ENCODE measurements around the gene BRIP1. TPM values are rescaled to one million over a fixed set of nuclear protein-coding genes. Genes with fewer than 3 reads are reported as not detected.
A peak's percentile ranks its signal among the peaks of the same experiment; 100 is the strongest.

Gene BRIP1
- under 1 TPM; 0.14 TPM for total RNA-seq

- Histone ChIP-seq H3K27ac (peak within 1 kb of the TSS; percentile 85), H3K4me1 (ENCODE audit: control insufficient read depth in 1 of 2, low read depth in 2 of 2) (peaks cover 0 to 8% of the 10 kb centered on the region in 2 donors), H3K4me3 (peak within 1 kb of the TSS; percentile 89), H3K9me3 (no peaks in the 10 kb centered on the region), H3K27me3 (replicated peaks; ENCODE audit: insufficient read depth) (no peaks in the 10 kb centered on the region), H3K36me3 (no peaks in the 10 kb centered on the region)
- peak; percentile 80 for DNase-seq (ENCODE audit: low spot score)
- TF ChIP-seq, protein P1, sequence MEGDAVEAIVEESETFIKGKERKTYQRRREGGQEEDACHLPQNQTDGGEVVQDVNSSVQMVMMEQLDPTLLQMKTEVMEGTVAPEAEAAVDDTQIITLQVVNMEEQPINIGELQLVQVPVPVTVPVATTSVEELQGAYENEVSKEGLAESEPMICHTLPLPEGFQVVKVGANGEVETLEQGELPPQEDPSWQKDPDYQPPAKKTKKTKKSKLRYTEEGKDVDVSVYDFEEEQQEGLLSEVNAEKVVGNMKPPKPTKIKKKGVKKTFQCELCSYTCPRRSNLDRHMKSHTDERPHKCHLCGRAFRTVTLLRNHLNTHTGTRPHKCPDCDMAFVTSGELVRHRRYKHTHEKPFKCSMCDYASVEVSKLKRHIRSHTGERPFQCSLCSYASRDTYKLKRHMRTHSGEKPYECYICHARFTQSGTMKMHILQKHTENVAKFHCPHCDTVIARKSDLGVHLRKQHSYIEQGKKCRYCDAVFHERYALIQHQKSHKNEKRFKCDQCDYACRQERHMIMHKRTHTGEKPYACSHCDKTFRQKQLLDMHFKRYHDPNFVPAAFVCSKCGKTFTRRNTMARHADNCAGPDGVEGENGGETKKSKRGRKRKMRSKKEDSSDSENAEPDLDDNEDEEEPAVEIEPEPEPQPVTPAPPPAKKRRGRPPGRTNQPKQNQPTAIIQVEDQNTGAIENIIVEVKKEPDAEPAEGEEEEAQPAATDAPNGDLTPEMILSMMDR (IDR thresholded peaks at IDR 0.05) = no peak
- peak; percentile 94 for ATAC-seq (ENCODE audit: insufficient number of reproducible peaks, low FRiP score, low read depth)
Measured at GRCh38 chr17:61862975-61863800, at the start of gene BRIP1. Gene BRIP1, minus strand, starts transcription at chr17:61863528. Its CDS starts 1,989 bp downstream, at chr17:61861539.

DNA sequence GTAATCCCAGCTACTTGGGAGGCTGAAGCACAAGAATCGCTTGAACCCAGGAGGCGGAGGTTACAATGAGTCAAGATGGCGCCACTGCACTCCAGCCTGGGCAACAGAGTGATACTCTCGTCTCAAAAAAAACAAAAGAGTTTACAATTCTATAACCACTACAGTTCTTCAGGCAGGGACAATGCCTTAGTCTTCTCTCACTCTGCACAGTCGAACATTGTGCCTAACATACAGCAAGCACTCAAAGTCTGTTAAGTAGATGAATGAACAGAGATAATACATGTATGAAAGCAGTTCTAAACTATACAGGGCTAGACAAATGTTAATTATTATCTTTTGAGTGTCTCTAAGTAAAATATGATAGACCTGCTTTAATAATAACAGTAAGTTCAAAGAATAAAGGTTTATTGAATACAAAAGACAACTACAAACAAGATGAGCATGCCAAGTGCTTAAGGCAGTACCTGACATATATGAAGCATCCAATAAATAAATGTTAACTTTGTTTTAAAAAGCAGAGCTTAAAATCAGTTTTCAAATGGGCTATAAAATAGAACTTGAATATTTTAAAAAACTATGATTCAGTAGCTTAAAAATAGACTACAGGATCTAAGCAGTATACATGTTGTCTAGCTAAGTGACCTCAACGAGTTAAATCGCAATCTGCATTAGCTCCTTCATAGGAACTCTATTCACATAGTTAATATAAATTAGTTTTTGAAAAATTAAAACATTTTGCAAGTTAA is 45.1 kb upstream of the BRIP1 start:
- no peak overlapping the region for H3K27ac ChIP-seq
- DNase-seq (ENCODE audit: low spot score) (no peak), ATAC-seq (ENCODE audit: insufficient number of reproducible peaks, low FRiP score, low read depth) (no peak)
- H3K4me1 ChIP-seq (ENCODE audit: control insufficient read depth in 1 of 2, low read depth in 2 of 2) = no peaks in the 10 kb centered on the region
- H3K36me3 ChIP-seq = peaks cover 14% of the 10 kb centered on the region
- no peaks in the 10 kb centered on the region for H3K27me3 ChIP-seq (replicated peaks; ENCODE audit: insufficient read depth)
- TF ChIP-seq, protein P1 (IDR thresholded peaks at IDR 0.05) = no peak
- H3K9me3 ChIP-seq = no peaks in the 10 kb centered on the region
- no peak overlapping the region for H3K4me3 ChIP-seq

DNA sequence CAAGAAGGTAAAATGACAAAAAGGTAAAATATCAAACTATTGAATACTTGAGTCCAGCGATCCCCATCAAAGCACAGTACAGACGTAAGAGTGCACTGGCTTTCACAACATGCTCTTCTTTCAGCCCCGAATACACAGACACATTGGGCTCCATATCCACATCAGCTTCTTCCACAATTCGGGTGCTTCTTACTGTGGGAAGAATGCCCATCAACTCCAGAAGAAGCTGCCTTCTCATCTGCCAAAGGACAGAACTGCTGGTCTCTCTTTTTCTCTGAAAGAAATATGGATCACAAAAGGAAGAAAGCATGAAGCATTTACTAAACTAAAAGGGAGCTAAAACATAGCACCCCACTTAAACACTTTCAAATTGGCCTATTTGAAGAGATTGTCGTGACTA is 44.0 kb upstream of the BRIP1 start:
- no peaks in the 10 kb centered on the region for H3K9me3 ChIP-seq
- H3K4me1 ChIP-seq (ENCODE audit: control insufficient read depth in 1 of 2, low read depth in 2 of 2) = no peaks in the 10 kb centered on the region
- TF ChIP-seq, protein P1 (IDR thresholded peaks at IDR 0.05) = no peak
- H3K27me3 ChIP-seq (replicated peaks; ENCODE audit: insufficient read depth) = no peaks in the 10 kb centered on the region
- no peak overlapping the region for H3K27ac ChIP-seq
- H3K4me3 ChIP-seq = no peak overlapping the region
- DNase-seq (ENCODE audit: low spot score) (no peak), ATAC-seq (ENCODE audit: insufficient number of reproducible peaks, low FRiP score, low read depth) (no peak)
- peaks cover 14% of the 10 kb centered on the region for H3K36me3 ChIP-seq

DNA sequence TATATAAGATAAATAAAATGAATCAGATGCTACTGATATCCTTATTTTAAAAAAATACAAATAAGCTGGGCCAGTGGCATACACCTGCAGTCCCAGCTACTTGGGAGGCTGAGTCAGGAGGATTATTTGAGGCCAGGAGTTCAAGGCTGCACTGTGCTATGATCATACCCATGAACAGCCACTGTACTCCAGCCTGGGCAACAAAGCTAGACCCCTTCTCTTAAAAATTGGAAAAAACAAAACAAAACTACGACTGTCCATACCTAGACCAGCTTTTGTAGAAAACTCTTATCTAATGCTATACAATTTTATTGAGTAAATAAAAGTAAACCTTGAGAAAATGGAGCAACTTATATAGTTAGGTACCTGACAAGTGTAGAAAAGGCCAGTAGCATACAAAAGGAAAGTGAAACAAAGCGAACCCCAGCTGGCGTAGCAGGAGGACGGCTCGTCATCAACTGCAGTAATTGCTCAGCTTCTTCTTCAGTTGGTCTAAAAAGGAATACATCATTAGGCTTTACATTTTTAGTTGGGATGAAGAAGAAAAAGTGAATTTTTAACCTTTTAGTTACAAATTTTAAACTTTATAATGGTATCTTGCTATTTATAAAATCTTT is 40.9 kb upstream of the BRIP1 start:
- no peaks in the 10 kb centered on the region for H3K27me3 ChIP-seq (replicated peaks; ENCODE audit: insufficient read depth)
- H3K4me1 ChIP-seq (ENCODE audit: control insufficient read depth in 1 of 2, low read depth in 2 of 2) = no peaks in the 10 kb centered on the region
- peaks cover 6% of the 10 kb centered on the region for H3K36me3 ChIP-seq
- TF ChIP-seq, protein P1 (IDR thresholded peaks at IDR 0.05) = no peak
- H3K9me3 ChIP-seq = no peaks in the 10 kb centered on the region
- no peak for DNase-seq (ENCODE audit: low spot score)
- no peak overlapping the region for H3K27ac ChIP-seq
- H3K4me3 ChIP-seq = no peak overlapping the region
- ATAC-seq (ENCODE audit: insufficient number of reproducible peaks, low FRiP score, low read depth) = no peak

DNA sequence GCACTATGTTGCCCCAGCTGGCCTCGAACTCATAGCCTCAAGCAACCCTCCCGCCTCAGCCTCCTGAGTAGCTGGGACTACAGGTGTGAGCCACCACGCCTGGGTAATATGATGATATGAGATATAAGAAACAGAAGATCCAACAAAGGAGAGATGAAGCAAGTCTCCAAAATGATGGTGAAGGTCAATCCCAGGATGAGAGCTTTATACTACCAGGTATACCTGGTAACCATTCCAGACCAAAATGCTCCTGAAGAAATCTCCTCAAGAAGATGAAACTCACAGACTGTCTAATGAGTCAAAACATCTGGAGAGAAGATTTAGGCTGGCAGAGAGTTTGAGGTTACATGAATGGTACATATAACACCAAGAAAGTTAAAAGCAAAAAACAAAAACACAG is 39.9 kb upstream of the BRIP1 start:
- Histone ChIP-seq H3K4me1 (ENCODE audit: control insufficient read depth in 1 of 2, low read depth in 2 of 2) (no peaks in the 10 kb centered on the region), H3K27ac (no peak overlapping the region), H3K27me3 (replicated peaks; ENCODE audit: insufficient read depth) (no peaks in the 10 kb centered on the region), H3K4me3 (no peak overlapping the region), H3K9me3 (no peaks in the 10 kb centered on the region), H3K36me3 (peaks cover 7% of the 10 kb centered on the region)
- DNase-seq (ENCODE audit: low spot score) (no peak), ATAC-seq (ENCODE audit: insufficient number of reproducible peaks, low FRiP score, low read depth) (no peak)
- TF ChIP-seq, protein P1 (IDR thresholded peaks at IDR 0.05) = no peak
